Small intestine (tissue), 7 donors: Measurements from ENCODE around the gene BEND3. TPM values are rescaled to one million over a fixed set of nuclear protein-coding genes. Genes with fewer than 3 reads are reported as not detected.

Source experiments
- DNase-seq, 2 donors: peaks; one replicate each; pipeline versions ENCODE4 v3.0.0 to v3.0.0-alpha.2; 2013
- FAIRE-seq: peaks from 2 replicates; lab custom pipeline; 2012; peaks lifted over from hg19 to GRCh38; lab: Jason Lieb, UNC
- H3K27ac ChIP-seq, 3 donors: one replicate each; pipeline ENCODE4 v1.5.1; 2013; ENCODE audit warnings: low read length in 2 of 3, mild to moderate bottlenecking in 2 of 3, control low read depth in 1 of 3, inconsistent platforms in 1 of 3, low read depth in 1 of 3, moderate library complexity in 1 of 3
- H3K27me3 ChIP-seq, 3 donors: one replicate each; pipeline ENCODE4 v1.6.1; 2013; ENCODE audit warnings: low read length in 3 of 3, inconsistent platforms in 1 of 3; ENCODE audit not compliant: control insufficient read depth in 3 of 3, insufficient read depth in 3 of 3
- H3K36me3 ChIP-seq, 3 donors: one replicate each; pipeline ENCODE4 v1.6.1; 2013; ENCODE audit warnings: low read length in 3 of 3, inconsistent platforms in 1 of 3, low read depth in 1 of 3, mild to moderate bottlenecking in 1 of 3, moderate library complexity in 1 of 3; ENCODE audit not compliant: control insufficient read depth in 3 of 3, insufficient read depth in 2 of 3
- H3K4me1 ChIP-seq, 3 donors: one replicate each; pipeline ENCODE4 v1.6.1; 2013; ENCODE audit warnings: low read length in 2 of 3, inconsistent platforms in 1 of 3, low read depth in 1 of 3, mild to moderate bottlenecking in 1 of 3, moderate library complexity in 1 of 3; ENCODE audit not compliant: control insufficient read depth in 3 of 3, insufficient read depth in 2 of 3
- H3K4me3 ChIP-seq, 3 donors: one replicate each; pipeline ENCODE4 v1.5.1; 2013; ENCODE audit warnings: low read length in 3 of 3, control low read depth in 1 of 3, inconsistent platforms in 1 of 3, low read depth in 1 of 3, mild to moderate bottlenecking in 1 of 3, moderate library complexity in 1 of 3
- H3K9me3 ChIP-seq, 2 donors: one replicate each; pipeline ENCODE4 v1.6.1; 2013; ENCODE audit warnings: low read depth in 1 of 2, low read length in 1 of 2; ENCODE audit not compliant: control insufficient read depth in 2 of 2, insufficient read depth in 1 of 2
- WGBS, 3 donors: extraction: QIAGEN DNeasy Blood & Tissue Kit; methylation state at CpG; one replicate each; pipeline ENCODE4 v1.1.7; 2013; 5-methylcytosine and 5-hydroxymethylcytosine counted together
- polyA plus RNA-seq, 4 donors: library from polyadenylated mRNA; stranded (reverse) in 3 of 4; unstranded in 1 of 4; fragments of 200-250 nt in 3 of 4; fragments of 120-200 nt in 1 of 4; gene quantifications; one replicate each; pipeline versions ENCODE4 v1.2.1 to v1.2.3, GENCODE V29; 2013
- donor health status: healthy with polysubstance abuse.
- donor health status: control.
- donor health status: control.
- donor health status: Bipolar disorder and iron deficiency.
- donor health status: healthy.

BEND3 gene
- polyA plus RNA-seq, 4 donors: 0.45 to 5.5 (median 1.8) TPM

DNA sequence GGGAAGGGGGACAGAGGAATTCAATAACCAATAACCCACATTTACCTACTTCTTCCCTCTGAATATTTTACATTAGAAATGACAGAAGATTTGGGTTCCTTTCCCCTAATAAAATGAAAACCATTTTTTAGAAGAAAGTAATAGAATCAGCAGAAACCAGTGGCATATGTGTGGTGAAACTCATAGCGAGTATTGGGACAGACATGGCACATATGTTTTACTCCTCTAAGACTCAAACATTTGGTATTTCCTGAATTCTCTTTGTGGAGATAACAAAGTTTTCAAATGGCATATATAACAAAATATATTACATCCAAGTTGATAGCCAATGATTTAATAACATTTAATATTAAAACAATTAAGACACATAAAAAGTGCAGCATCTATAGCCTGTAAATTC, 12.9 kb upstream of the BEND3 start:
- Histone ChIP-seq H3K9me3 (no peaks in the 10 kb centered on the region), H3K4me3 (no peak overlapping the region), H3K36me3 (no peaks in the 10 kb centered on the region), H3K27me3 (no peaks in the 10 kb centered on the region), H3K4me1 (peaks cover 0 to 8% (median 4%) of the 10 kb centered on the region in 3 donors), H3K27ac (no peak overlapping the region)
- no peak for FAIRE-seq
- DNase-seq: no peak
- WGBS, 3 donors: 92 to 100% (median 97%) methylated on average over 1 of the region's 1 CpG

DNA sequence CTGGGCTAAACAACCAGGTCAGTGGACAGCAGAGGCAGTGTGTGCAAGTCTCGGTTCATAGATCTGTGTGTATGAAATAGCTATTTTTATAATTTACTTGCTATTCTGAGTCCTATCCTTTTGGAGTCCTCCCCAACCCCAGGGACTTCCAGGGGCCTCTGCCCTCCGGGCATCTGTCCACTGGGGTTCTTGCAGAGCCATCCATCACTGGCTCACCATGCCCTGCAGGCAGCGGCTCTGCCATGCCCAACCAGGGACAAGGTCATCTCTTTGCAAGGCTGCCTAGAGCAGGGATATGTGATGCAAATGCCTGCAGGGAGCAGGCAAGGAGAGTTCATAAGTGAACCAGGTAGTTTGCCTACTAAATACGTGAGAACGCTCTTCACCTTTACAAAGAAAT, 10.5 kb upstream of the BEND3 start:
- Histone ChIP-seq H3K9me3 (no peaks in the 10 kb centered on the region), H3K27me3 (no peaks in the 10 kb centered on the region), H3K27ac (no peak overlapping the region), H3K4me1 (peaks cover 4 to 8% (median 4%) of the 10 kb centered on the region in 3 donors), H3K4me3 (no peak overlapping the region), H3K36me3 (no peaks in the 10 kb centered on the region)
- FAIRE-seq: no peak
- WGBS, 3 donors: 84 to 94% (median 94%) methylated on average over 5 of the region's 5 CpGs
- DNase-seq: no peak

DNA sequence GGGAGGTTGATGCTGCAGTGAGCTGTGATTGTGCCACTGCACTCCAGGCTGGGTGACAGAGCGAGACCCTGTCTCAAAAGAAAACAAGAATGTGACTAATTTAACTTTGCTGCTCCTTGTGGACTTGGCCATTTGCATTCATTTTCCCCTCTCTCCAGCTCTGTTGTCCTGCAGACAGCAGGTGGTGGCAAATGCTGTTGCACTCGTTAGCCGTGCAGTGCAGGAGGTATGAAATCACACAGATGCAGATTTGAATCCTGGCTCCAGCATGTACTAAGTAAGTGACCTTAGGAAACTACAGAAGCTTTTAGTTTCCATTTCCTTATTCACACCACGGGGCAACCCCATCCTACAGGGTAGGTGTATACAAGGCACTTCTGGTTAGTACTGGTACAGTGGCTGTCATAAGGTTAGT, 9.6 kb upstream of the BEND3 start:
- FAIRE-seq: no peak

GRCh38 chr6:107123501-107123900, 8.2 kb upstream of the BEND3 start:
- H3K27ac ChIP-seq: no peak overlapping the region
- no peaks in the 10 kb centered on the region for H3K27me3 ChIP-seq
- peaks cover 0 to 4% (median 0%) of the 10 kb centered on the region in 3 donors for H3K4me1 ChIP-seq
- H3K36me3 ChIP-seq: no peaks in the 10 kb centered on the region
- no peak for FAIRE-seq
- no peak overlapping the region for H3K4me3 ChIP-seq
- DNase-seq: no peak
- no peaks in the 10 kb centered on the region for H3K9me3 ChIP-seq
- 88 to 90% (median 90%) methylated on average over 5 to 6 of the region's 6 CpGs for WGBS, 3 donors

More for the DNA sequence above, 9.6 kb upstream of the BEND3 start:
- Histone ChIP-seq H3K27me3 (no peaks in the 10 kb centered on the region), H3K4me1 (peaks cover 4 to 8% (median 4%) of the 10 kb centered on the region in 3 donors), H3K9me3 (no peaks in the 10 kb centered on the region), H3K4me3 (no peak overlapping the region), H3K27ac (no peak overlapping the region), H3K36me3 (no peaks in the 10 kb centered on the region)
- DNase-seq: peak in 1 of 2 donors; percentile 36
- 28 to 46% (median 33%) methylated on average over 4 of the region's 4 CpGs for WGBS, 3 donors

DNA sequence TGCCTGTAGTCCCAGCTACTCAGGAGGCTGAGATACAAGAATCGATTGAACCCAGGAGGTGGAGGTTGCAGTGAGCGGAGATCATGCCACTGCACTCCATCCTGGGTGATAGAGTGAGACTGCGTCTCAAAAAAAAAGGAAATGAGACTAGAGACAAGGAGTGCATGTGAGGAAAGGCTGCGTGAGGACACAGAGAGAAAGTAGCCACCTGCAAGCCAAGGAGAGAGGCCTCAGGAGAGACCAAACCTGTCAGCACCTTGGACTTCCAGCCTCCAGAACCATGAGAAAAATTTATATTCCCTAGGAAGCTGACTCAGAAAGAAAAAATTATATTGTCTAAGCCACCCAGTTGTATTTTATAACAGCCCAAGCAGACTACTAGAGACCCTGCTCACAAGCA, 7.4 kb upstream of the BEND3 start:
- WGBS, 3 donors: 88 to 96% (median 91%) methylated on average over 4 of the region's 4 CpGs
- Histone ChIP-seq H3K4me3 (no peak overlapping the region), H3K4me1 (peaks cover 0 to 4% (median 0%) of the 10 kb centered on the region in 3 donors), H3K36me3 (no peaks in the 10 kb centered on the region), H3K27ac (no peak overlapping the region), H3K27me3 (no peaks in the 10 kb centered on the region), H3K9me3 (no peaks in the 10 kb centered on the region)
- DNase-seq (no peak), FAIRE-seq (no peak)

DNA sequence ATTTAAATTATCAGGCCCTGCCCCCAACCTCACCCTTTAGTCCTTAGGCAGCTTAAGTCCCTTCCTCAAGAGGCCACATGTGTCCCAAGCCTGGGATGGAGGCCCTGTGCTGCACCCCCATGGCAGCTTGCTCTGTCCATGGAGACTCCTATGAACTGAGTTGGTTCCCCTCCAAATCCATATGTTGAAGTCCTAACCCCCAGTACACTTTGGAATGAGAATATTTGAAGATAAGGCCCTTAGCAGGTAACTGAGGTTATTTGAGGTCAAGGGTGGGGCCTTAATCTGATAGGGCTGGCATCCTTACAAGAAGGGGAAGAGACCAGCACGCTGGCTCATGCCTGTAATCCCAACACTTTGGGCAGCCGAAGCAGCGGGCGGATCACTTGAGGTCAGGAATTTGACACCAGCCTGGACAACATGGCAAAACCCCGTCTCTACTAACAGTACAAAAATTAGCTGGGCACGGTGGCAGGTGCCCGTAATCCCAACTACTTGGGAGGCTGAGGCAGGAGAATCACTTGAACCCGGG, 6.7 kb upstream of the BEND3 start:
- Histone ChIP-seq H3K27ac (no peak overlapping the region), H3K4me1 (peaks cover 0 to 4% (median 0%) of the 10 kb centered on the region in 3 donors), H3K36me3 (no peaks in the 10 kb centered on the region), H3K9me3 (no peaks in the 10 kb centered on the region), H3K27me3 (no peaks in the 10 kb centered on the region), H3K4me3 (no peak overlapping the region)
- FAIRE-seq (no peak), DNase-seq (peak in 1 of 2 donors; percentile 39)
- 73 to 77% (median 74%) methylated on average over 8 of the region's 8 CpGs for WGBS, 3 donors

- no peaks in the 10 kb centered on the region for H3K36me3 ChIP-seq
- WGBS, 3 donors: 93 to 96% (median 95%) methylated on average over 6 of the region's 6 CpGs
- no peak overlapping the region for H3K4me3 ChIP-seq
- FAIRE-seq: no peak
- no peak for DNase-seq
- H3K27me3 ChIP-seq: no peaks in the 10 kb centered on the region
- H3K27ac ChIP-seq: no peak overlapping the region
- H3K9me3 ChIP-seq: no peaks in the 10 kb centered on the region
- H3K4me1 ChIP-seq: peaks cover 0 to 4% (median 0%) of the 10 kb centered on the region in 3 donors
These were observed 6.0 kb upstream of the BEND3 start for GRCh38 chr6:107121266-107121665.

GRCh38 chr6:107120404-107120803, 5.1 kb upstream of the BEND3 start:
- no peaks in the 10 kb centered on the region for H3K36me3 ChIP-seq
- no peak for DNase-seq

GRCh38 chr6:107118976-107119375, 3.7 kb upstream of the BEND3 start:
- no peak for DNase-seq
- no peaks in the 10 kb centered on the region for H3K27me3 ChIP-seq
- no peak for FAIRE-seq

More at GRCh38 chr6:107120404-107120803, 5.1 kb upstream of the BEND3 start:
- Histone ChIP-seq H3K9me3 (no peaks in the 10 kb centered on the region), H3K4me1 (peaks cover 0 to 4% (median 0%) of the 10 kb centered on the region in 3 donors), H3K27me3 (no peaks in the 10 kb centered on the region), H3K4me3 (no peak overlapping the region), H3K27ac (no peak overlapping the region)
- 83 to 99% (median 96%) methylated on average over 4 of the region's 4 CpGs for whole genome bisulfite sequencing, 3 donors
- FAIRE-seq: no peak

More at GRCh38 chr6:107118976-107119375, 3.7 kb upstream of the BEND3 start:
- H3K27ac ChIP-seq: no peak overlapping the region
- H3K36me3 ChIP-seq: no peaks in the 10 kb centered on the region
- H3K4me1 ChIP-seq: peaks cover 0 to 4% (median under 1%) of the 10 kb centered on the region in 3 donors
- H3K9me3 ChIP-seq: no peaks in the 10 kb centered on the region
- 60 to 73% (median 62%) methylated on average over 2 of the region's 2 CpGs for WGBS, 3 donors
- no peak overlapping the region for H3K4me3 ChIP-seq
